HCT116 (cell line): ENCODE data around the gene ELAPOR1. TPM values are rescaled to one million over a fixed set of nuclear protein-coding genes. Genes with fewer than 3 reads are reported as not detected.

Experiments used
- ATAC-seq: fragments of 200-7000 bp; cut with Tn5 transposase; 2 replicates; pipeline ENCODE4 v1.9.1; 2020; ENCODE audit warnings: mild to moderate bottlenecking, moderate library complexity
- BruUV-seq: library from RNA; stranded (reverse); fragments of 400-500 nt; replicated peaks from 2 replicates; lab custom pipeline; 2021; lab: Mats Ljungman, UMichigan
- CTCF ChIA-PET: fragments of 300-600 bp; sonication (Branson Sonifier 250); formaldehyde crosslinking; loops from one replicate; lab custom pipeline; 2021; ENCODE audit warnings: antibody characterized with exemption; lab: Charles Lee
- POLR2A ChIA-PET: fragments of 300-600, 350-600 bp; sonication (Branson Sonifier 250); formaldehyde crosslinking; loops from one replicate; lab custom pipeline; 2021; ENCODE audit warnings: antibody characterized with exemption; lab: Charles Lee
- RAD21 ChIA-PET, 2 experiments: fragments of 300-600 bp; sonication (Branson Sonifier 250); formaldehyde crosslinking; loops; one replicate each; lab custom pipeline; 2023; ENCODE audit warnings: low total read pairs in 2 of 2; ENCODE audit not compliant: uncharacterized antibody in 2 of 2, unreplicated experiment in 2 of 2, low non-redundant PET in 1 of 2; lab: Charles Lee
- DNase-seq: peaks from one replicate; pipeline ENCODE4 v3.0.0-alpha.2; 2010; ENCODE audit warnings: low read depth, low spot score
- H2AFZ ChIP-seq: fragments of 200-600 bp; shearing (Covaris generic), sonication (generic); 2 replicates; pipeline ENCODE4 v1.6.1; 2017; ENCODE audit warnings: low read depth, mixed run types, mixed read lengths, antibody characterized with exemption, low read length; ENCODE audit not compliant: poor library complexity, severe bottlenecking
- H3K27ac ChIP-seq: 2 replicates; pipeline ENCODE4 v1.5.1; 2012; ENCODE audit warnings: low read depth, low read length
- H3K27me3 ChIP-seq: fragments of 200-600 bp; sonication (generic); 2 replicates; pipeline ENCODE4 v1.6.1; 2016; ENCODE audit warnings: mixed run types, low read length, mixed read lengths; ENCODE audit not compliant: insufficient read depth
- H3K36me3 ChIP-seq, 2 experiments: fragments of 200-500 bp in 1 of 2; fragments of 200-600 bp in 1 of 2; sonication (Bioruptor generic) in 1 of 2; sonication (generic) in 1 of 2; 2 replicates each; pipeline versions ENCODE4 v1.5.1 to v1.6.1; 2014 to 2016; ENCODE audit warnings: low read length in 2 of 2, inconsistent platforms in 1 of 2, mixed read lengths in 1 of 2, mixed run types in 1 of 2; ENCODE audit not compliant: insufficient read depth in 2 of 2, control insufficient read depth in 1 of 2
- H3K4me1 ChIP-seq, 2 experiments: fragments of 200-600 bp in 1 of 2; sonication (generic) in 1 of 2; 2 replicates each; pipeline versions ENCODE4 v1.5.1 to v1.6.1; 2012 to 2017; ENCODE audit warnings: low read length in 2 of 2, inconsistent platforms in 1 of 2, mild to moderate bottlenecking in 1 of 2, mixed read lengths in 1 of 2, mixed run types in 1 of 2, moderate library complexity in 1 of 2; ENCODE audit not compliant: insufficient read depth in 2 of 2, control insufficient read depth in 1 of 2
- H3K4me2 ChIP-seq: fragments of 200-600 bp; sonication (generic); 2 replicates; pipeline ENCODE4 v1.6.1; 2017; ENCODE audit warnings: mixed run types, low read length, mixed read lengths
- H3K4me3 ChIP-seq, 2 experiments: fragments of 200-600 bp in 1 of 2; sonication (generic) in 1 of 2; replicated peaks in 1 of 2; 2 replicates each; pipeline ENCODE4 v1.5.1; 2011 to 2016; ENCODE audit warnings: low read length in 2 of 2, control low read depth in 1 of 2, low read depth in 1 of 2, mild to moderate bottlenecking in 1 of 2, mixed read lengths in 1 of 2, mixed run types in 1 of 2
- H3K79me2 ChIP-seq: fragments of 200-600 bp; sonication (generic); 2 replicates; pipeline ENCODE4 v1.6.1; 2017; ENCODE audit warnings: mild to moderate bottlenecking, mixed run types, low read length, moderate library complexity, mixed read lengths; ENCODE audit not compliant: insufficient read depth
- H3K9ac ChIP-seq: fragments of 200-600 bp; sonication (generic); 2 replicates; pipeline ENCODE4 v1.6.1; 2016; ENCODE audit warnings: low read length, mixed read lengths
- H3K9me2 ChIP-seq: fragments of 200-600 bp; sonication (generic), shearing (Covaris generic); 2 replicates; pipeline ENCODE4 v1.6.1; 2017; ENCODE audit warnings: mixed run types, mild to moderate bottlenecking, moderate library complexity; ENCODE audit not compliant: insufficient read depth
- H3K9me3 ChIP-seq, 2 experiments: fragments of 200-500 bp in 1 of 2; fragments of 200-600 bp in 1 of 2; sonication (Bioruptor generic) in 1 of 2; sonication (generic) in 1 of 2; 2 replicates each; pipeline ENCODE4 v1.6.1; 2014 to 2017; ENCODE audit warnings: low read length in 2 of 2, mixed read lengths in 2 of 2, inconsistent platforms in 1 of 2, low read depth in 1 of 2, mild to moderate bottlenecking in 1 of 2, mixed run types in 1 of 2, moderate library complexity in 1 of 2; ENCODE audit not compliant: control insufficient read depth in 1 of 2, insufficient read depth in 1 of 2
- H4K20me1 ChIP-seq: fragments of 200-600 bp; sonication (generic), shearing (Covaris generic); 2 replicates; pipeline ENCODE4 v1.6.1; 2017; ENCODE audit warnings: mixed run types, mild to moderate bottlenecking, moderate library complexity; ENCODE audit not compliant: insufficient read depth
- ATF3 ChIP-seq: IDR thresholded peaks from 2 replicates; pipeline ENCODE4 v1.6.1; 2012
- CEBPB ChIP-seq: IDR thresholded peaks from 2 replicates; pipeline ENCODE4 v1.6.1; 2012; ENCODE audit warnings: low read depth
- CTCF ChIP-seq, 3 experiments: fragments of 200-600 bp in 1 of 3; sonication (generic) in 1 of 3; IDR thresholded peaks in 2 of 3; conservative IDR thresholded peaks in 1 of 3; 2 replicates each; pipeline ENCODE4 v1.5.1; 2012 to 2017; ENCODE audit warnings: low read depth in 2 of 3, low read length in 2 of 3, antibody characterized with exemption in 1 of 3, borderline replicate concordance in 1 of 3, control low read depth in 1 of 3, mild to moderate bottlenecking in 1 of 3, mixed read lengths in 1 of 3, mixed run types in 1 of 3, moderate library complexity in 1 of 3; ENCODE audit not compliant: insufficient read depth in 1 of 3
- JUND ChIP-seq: IDR thresholded peaks from 2 replicates; pipeline ENCODE4 v1.6.1; 2012
- POLR2A ChIP-seq: IDR thresholded peaks from 2 replicates; pipeline ENCODE4 v1.7.0; 2011; ENCODE audit warnings: borderline replicate concordance; ENCODE audit not compliant: insufficient read depth, insufficient read length; ENCODE audit errors: extremely low read depth
- RAD21 ChIP-seq: IDR thresholded peaks from 2 replicates; pipeline ENCODE4 v1.6.1; 2012; ENCODE audit warnings: low read depth, mild to moderate bottlenecking
- SIN3A ChIP-seq: IDR thresholded peaks from 2 replicates; pipeline ENCODE4 v1.6.1; 2012; ENCODE audit warnings: low read depth
- SRF ChIP-seq: IDR thresholded peaks from 2 replicates; pipeline ENCODE4 v1.6.1; 2012; ENCODE audit warnings: low read depth
- YY1 ChIP-seq: IDR thresholded peaks from 2 replicates; pipeline ENCODE4 v1.6.1; 2011; ENCODE audit warnings: low read length, low read depth, moderate library complexity, mild to moderate bottlenecking; ENCODE audit not compliant: insufficient replicate concordance; ENCODE audit errors: extremely low read depth
- ZBTB33 ChIP-seq: IDR thresholded peaks from 2 replicates; pipeline ENCODE4 v1.6.1; 2011; ENCODE audit warnings: mild to moderate bottlenecking, low read length, moderate library complexity; ENCODE audit not compliant: insufficient replicate concordance; ENCODE audit errors: extremely low read depth
- intact Hi-C: fragments of 100-400 bp; cut with micrococcal nuclease; formaldehyde crosslinking; loops from 2 replicates; pipeline ENCODE4 v1.10.0; 2022
- total RNA-seq: library from RNA; stranded (reverse); gene quantifications from one replicate; pipeline ENCODE4 v1.2.1, GENCODE V29; 2021; ENCODE audit not compliant: unreplicated experiment

The ELAPOR1 gene
- total RNA-seq, 1 experiment from 2014 or later: 0.57 TPM

- no peak for TF ChIP-seq SIN3A
- TF ChIP-seq YY1: no peak
- no peak for TF ChIP-seq ATF3
- no peak for TF ChIP-seq JUND
- no peak for TF ChIP-seq POLR2A
- no peak for TF ChIP-seq SRF
- TF ChIP-seq ZBTB33: no peak
- DNase-seq (no peak), ATAC-seq (no peak)
- peaks cover 3 to 14% of the 10 kb centered on the region in 2 experiments; a peak in 3 of 4 replicates for H3K4me1 ChIP-seq
- no peak overlapping the region for H3K4me3 ChIP-seq
- no peak overlapping the region for H3K4me2 ChIP-seq
- no peak overlapping the region for H3K27ac ChIP-seq
- no peak overlapping the region for H2AFZ ChIP-seq
- H3K9me3 ChIP-seq: no peaks in the 10 kb centered on the region
- ChIA-PET CTCF (no interaction called here), POLR2A (no interaction called here), RAD21 (no interaction called here)
- intact Hi-C loops: no loop called here
- no peaks in the 10 kb centered on the region for H3K27me3 ChIP-seq
- no peaks in the 10 kb centered on the region for H3K9me2 ChIP-seq
- no peak overlapping the region for H3K9ac ChIP-seq
- no peaks in the 10 kb centered on the region for H3K79me2 ChIP-seq
- no TSS peak for BruUV-seq
- H3K36me3 ChIP-seq: no peaks in the 10 kb centered on the region
- no peaks in the 10 kb centered on the region for H4K20me1 ChIP-seq
These were observed 6.1 kb upstream of the ELAPOR1 start for GRCh38 chr1:109107785-109108184.

- DNase-seq: no peak
- TF ChIP-seq CEBPB (no peak), CTCF (IDR thresholded peaks at IDR 0.05 in 2 of 3, conservative IDR thresholded peaks at IDR 0.05 in 1 of 3; ENCODE audit: borderline replicate concordance in 1 of 3, insufficient read depth in 1 of 3, low read depth in 2 of 3, low read length in 2 of 3) (no peak), YY1 (no peak), RAD21 (no peak), SIN3A (no peak), ZBTB33 (no peak)
- BruUV-seq: no TSS peak
- Histone ChIP-seq H3K27me3 (no peaks in the 10 kb centered on the region), H3K27ac (no peak overlapping the region), H3K9ac (no peak overlapping the region), H3K79me2 (no peaks in the 10 kb centered on the region), H3K4me3 (no peak overlapping the region), H2AFZ (no peak overlapping the region), H3K36me3 (no peaks in the 10 kb centered on the region), H3K4me1 (peaks cover 3 to 16% of the 10 kb centered on the region in 2 experiments; a peak in 3 of 4 replicates), H3K4me2 (no peak overlapping the region), H4K20me1 (no peaks in the 10 kb centered on the region), H3K9me3 (no peaks in the 10 kb centered on the region), H3K9me2 (no peaks in the 10 kb centered on the region)
- RAD21 ChIA-PET: interaction anchor here in 1 of 2 experiments (1.4 kb wide), 1 partner anchor 10 kb away, joined by 3 read pairs; no protein-coding TSS in a partner anchor
- CTCF ChIA-PET: interaction anchor here (0.6 to 1.1 kb wide), 2 partner anchors 10 to 79 kb away, joined by 3 to 5 read pairs; no protein-coding TSS in a partner anchor
- intact Hi-C loops: loop anchor here (5.0 kb wide), 1 partner anchor 148 kb away; the partner anchor contains the start of gene CLCC1
- POLR2A ChIA-PET: interaction anchor here (0.7 kb wide), 1 partner anchor 104 kb away, joined by 5 read pairs; the partner anchor contains the start of gene SARS1
- no peak for ATAC-seq
These were observed 4.0 kb upstream of the ELAPOR1 start for GRCh38 chr1:109109906-109110305.
